ENCODE measurements around the gene TMEM229B. TPM values are rescaled to one million over a fixed set of nuclear protein-coding genes. Genes with fewer than 3 reads are reported as not detected.

The TMEM229B gene
- total and polyA plus RNA-seq, 8 donors: 1.9 to 7.5 (median 3.7) TPM

DNA sequence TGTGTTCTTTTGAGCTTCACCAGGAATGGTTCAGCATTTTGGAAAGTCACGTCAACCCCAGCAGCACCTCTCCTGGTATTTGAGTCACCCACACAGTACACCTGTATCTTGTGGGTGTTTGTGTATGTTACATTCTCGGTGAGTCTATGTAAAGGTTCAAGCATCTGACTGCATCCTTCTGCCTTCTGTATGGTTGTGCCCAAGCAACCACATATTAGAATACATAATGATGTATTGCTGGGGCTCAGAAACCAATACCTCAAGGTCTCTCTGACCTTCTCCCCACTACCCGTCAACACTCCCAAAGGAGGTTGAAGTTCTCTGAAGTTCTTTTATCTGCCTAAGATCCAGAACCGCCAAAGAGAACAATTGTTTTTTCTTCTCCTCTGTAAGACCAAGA lies 9.2 kb upstream of the TMEM229B start:
- no peaks in the 10 kb centered on the region for H3K4me1 ChIP-seq
- intact Hi-C loops (cut with DNase I): no loop called here
- no peaks in the 10 kb centered on the region for H3K27me3 ChIP-seq
- no peak overlapping the region for H3K4me3 ChIP-seq
- DNase-seq (no peak), FAIRE-seq (no peak), ATAC-seq (no peak)
- H3K9me3 ChIP-seq: no peaks in the 10 kb centered on the region
- TF ChIP-seq, protein P1, sequence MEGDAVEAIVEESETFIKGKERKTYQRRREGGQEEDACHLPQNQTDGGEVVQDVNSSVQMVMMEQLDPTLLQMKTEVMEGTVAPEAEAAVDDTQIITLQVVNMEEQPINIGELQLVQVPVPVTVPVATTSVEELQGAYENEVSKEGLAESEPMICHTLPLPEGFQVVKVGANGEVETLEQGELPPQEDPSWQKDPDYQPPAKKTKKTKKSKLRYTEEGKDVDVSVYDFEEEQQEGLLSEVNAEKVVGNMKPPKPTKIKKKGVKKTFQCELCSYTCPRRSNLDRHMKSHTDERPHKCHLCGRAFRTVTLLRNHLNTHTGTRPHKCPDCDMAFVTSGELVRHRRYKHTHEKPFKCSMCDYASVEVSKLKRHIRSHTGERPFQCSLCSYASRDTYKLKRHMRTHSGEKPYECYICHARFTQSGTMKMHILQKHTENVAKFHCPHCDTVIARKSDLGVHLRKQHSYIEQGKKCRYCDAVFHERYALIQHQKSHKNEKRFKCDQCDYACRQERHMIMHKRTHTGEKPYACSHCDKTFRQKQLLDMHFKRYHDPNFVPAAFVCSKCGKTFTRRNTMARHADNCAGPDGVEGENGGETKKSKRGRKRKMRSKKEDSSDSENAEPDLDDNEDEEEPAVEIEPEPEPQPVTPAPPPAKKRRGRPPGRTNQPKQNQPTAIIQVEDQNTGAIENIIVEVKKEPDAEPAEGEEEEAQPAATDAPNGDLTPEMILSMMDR (IDR thresholded peaks at IDR 0.05): no peak
- no peaks in the 10 kb centered on the region for H3K36me3 ChIP-seq
- WGBS, 2 donors: 83 to 86% methylated on average over 4 of the region's 4 CpGs
- no peak overlapping the region for H3K27ac ChIP-seq

DNA sequence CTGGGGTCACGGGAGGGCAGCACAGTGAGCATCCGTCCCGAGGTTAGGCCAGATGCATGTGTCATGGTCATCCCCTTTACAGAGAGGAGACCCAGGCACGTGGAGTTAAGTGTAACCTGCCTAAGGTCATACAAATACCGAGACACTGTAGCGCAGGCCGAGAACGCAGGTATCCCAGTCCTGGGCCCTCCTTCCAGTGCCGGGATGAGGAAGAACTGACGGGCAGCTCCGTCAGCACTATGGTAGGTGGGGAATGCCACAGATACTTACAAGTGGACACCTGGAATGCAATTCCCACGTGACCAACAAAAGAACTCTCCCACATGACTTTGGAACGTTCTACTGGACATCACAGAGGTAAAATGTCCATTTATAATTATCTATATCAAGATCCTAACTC lies 8.7 kb upstream of the TMEM229B start:
- DNase-seq: no peak
- Histone ChIP-seq H3K4me1 (peaks cover 0 to 3% (median under 1%) of the 10 kb centered on the region in 3 donors), H3K4me3 (no peak overlapping the region), H3K27me3 (no peaks in the 10 kb centered on the region), H3K9me3 (no peaks in the 10 kb centered on the region), H3K27ac (no peak overlapping the region), H3K36me3 (no peaks in the 10 kb centered on the region)
- TF ChIP-seq, protein P1 (IDR thresholded peaks at IDR 0.05): no peak
- FAIRE-seq: no peak
- no peak for ATAC-seq
- intact Hi-C loops (cut with DNase I): no loop called here
- 89 to 94% methylated on average over 13 of the region's 13 CpGs for WGBS, 2 donors

DNA sequence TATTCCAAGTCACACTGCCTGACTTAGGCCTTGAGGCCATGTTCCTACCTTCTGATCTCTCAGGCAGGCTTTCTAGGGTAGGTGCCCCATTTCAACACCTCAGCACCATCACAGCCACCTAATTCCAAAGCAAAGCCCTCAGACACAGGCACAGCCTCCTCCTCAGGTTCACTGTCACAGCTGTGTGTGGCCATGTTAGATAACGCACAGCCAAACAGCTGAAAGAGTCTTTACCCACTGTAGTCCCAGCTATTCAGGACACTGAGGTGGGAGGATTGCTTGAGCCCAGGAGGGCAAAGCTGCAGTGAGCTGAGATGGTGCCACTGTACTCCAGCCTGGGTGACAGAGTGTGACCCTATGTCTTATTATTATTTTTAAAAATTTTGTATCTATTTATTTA lies 7.3 kb upstream of the TMEM229B start:
- TF ChIP-seq, protein P1 (IDR thresholded peaks at IDR 0.05): no peak
- no peak overlapping the region for H3K4me3 ChIP-seq
- no peaks in the 10 kb centered on the region for H3K36me3 ChIP-seq
- H3K27me3 ChIP-seq: no peaks in the 10 kb centered on the region
- no peaks in the 10 kb centered on the region for H3K9me3 ChIP-seq
- no peak overlapping the region for H3K27ac ChIP-seq
- H3K4me1 ChIP-seq: peaks cover 5 to 16% (median 11%) of the 10 kb centered on the region in 3 donors
- ATAC-seq (no peak), DNase-seq (no peak), FAIRE-seq (no peak)
- intact Hi-C loops (cut with DNase I): no loop called here
- 70 to 73% methylated on average over 1 of the region's 1 CpG for WGBS, 2 donors

DNA sequence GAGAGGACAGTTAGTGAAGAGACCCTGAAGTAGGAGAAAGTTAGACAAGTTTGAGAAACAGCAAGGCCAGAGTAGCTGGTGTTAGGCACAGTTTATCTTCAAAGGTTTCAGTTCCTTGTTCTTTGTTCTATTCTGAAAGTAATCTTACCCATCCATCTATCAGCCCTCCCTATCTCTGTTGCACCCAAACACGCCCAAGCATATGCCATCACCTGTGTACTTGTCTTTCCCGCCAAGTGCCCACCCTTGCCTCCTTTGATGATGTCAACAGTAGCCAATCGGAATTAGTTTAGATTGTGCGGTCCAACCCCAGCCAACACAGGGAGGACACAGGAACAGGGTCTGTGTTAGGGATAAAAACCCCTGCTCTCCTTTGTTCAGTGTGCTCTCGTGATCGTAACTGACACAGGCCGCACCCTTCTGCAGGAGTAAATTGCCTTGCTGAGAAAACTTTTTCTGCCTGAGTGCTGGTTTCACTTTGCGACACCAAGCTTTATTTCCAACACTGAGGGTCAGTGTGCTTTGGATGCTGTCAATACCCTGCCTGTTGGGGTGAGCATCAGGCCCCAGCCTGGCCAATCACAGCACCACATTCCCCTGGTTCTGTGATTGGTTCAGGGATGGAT lies 4.7 kb upstream of the TMEM229B start:
- WGBS, 2 donors: 95 to 96% methylated on average over 8 of the region's 8 CpGs
- Histone ChIP-seq H3K4me1 (peaks cover 5 to 16% (median 11%) of the 10 kb centered on the region in 3 donors), H3K36me3 (no peaks in the 10 kb centered on the region), H3K4me3 (no peak overlapping the region), H3K27me3 (no peaks in the 10 kb centered on the region), H3K27ac (peak overlapping the region in 2 of 4 donors; percentile 24 to 70), H3K9me3 (no peaks in the 10 kb centered on the region)
- no peak for ATAC-seq
- intact Hi-C loops (cut with DNase I): no loop called here
- no peak for FAIRE-seq
- DNase-seq: no peak
- TF ChIP-seq, protein P1 (IDR thresholded peaks at IDR 0.05): no peak

DNA sequence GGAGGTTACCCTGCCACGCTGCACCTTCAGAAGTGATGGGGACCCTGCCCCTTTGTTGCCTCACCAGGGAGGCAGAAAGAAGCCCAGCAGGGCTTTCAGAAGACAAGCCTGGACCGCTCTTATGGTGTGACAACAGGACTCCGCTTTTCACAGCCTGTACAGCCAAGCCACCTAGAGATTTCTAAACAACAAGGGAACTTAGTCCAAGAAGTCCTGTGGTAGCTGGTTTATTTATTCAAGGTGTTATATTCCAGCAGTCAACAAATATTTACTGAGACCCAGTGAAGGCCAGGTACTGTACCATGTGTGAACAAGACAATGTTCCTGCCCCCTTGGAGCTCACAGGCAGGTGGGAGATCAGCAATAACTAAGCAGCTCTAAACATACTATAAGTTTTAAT lies 4.0 kb upstream of the TMEM229B start:
- Histone ChIP-seq H3K4me1 (peaks cover 5 to 16% (median 11%) of the 10 kb centered on the region in 3 donors), H3K27ac (peak overlapping the region in 3 of 4 donors; percentile 24 to 70 (median 31)), H3K4me3 (no peak overlapping the region), H3K27me3 (no peaks in the 10 kb centered on the region), H3K36me3 (no peaks in the 10 kb centered on the region), H3K9me3 (no peaks in the 10 kb centered on the region)
- 50 to 53% methylated on average over 3 of the region's 3 CpGs for WGBS, 2 donors
- TF ChIP-seq, protein P1 (IDR thresholded peaks at IDR 0.05): no peak
- intact Hi-C loops (cut with DNase I): no loop called here
- FAIRE-seq (no peak), ATAC-seq (peak; percentile 61 to 82 (median 78)), DNase-seq (peak in 2 of 6 donors; percentile 18 to 36)
